Measurements from ENCODE around the gene ADGRF3.
"Not testable (repeated sequence)": the region's sequence is repeated elsewhere in the genome, so short reads cannot be mapped to it uniquely, and the experiment has no call there.

ADGRF3 gene

DNA sequence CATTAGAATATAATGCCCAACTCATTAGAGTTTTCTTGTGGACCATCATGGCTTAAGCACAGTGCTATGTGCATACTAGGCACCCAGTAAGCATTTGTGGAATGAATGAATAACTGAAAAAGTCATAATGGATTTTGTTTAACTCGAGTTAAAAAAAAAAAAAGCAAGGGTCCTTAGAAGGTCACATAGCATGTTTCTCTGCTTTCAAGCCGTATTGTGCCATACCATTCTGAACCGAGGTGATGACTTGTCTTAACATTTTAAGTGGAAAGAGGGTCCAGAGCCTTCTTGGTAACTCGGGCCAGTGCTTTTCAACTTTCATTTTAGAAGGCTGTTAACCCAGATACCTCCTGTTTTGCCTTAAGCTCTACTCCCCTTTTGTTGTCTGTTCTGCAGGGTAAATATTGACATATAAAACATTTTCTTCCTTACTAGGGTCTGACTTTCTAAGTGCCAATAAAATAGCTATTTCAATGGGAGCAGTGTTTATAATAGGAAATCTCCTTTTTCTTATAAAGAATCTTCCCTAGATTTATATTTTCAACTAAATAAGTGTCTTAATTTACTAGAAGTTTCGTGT is 787 bp upstream of the ADGRF3 start:
- no peak for DNase-seq

GRCh38 chr2:26345545-26346453 is 790 bp downstream of the ADGRF3 start, which contains the start of gene SELENOI:
Gene SELENOI (plus strand): TSS chr2:26346143. CDS start chr2:26346233, 90 bp downstream.
- DNase-seq: peak; percentile 99

DNA sequence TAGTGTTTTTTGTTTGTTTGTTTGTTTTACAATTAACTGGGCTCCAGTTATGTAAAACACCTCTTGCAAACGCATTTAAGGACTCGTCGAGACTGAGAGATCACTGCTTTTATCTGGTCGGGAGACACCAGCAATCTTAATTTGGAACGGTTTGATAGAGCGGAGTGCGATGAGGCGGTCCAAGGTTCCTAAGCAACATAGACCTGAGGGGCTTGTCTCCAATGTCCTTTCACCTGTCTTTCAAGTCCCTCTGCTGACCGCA is 1.4 kb downstream of the ADGRF3 start:
- no peak for DNase-seq

DNA sequence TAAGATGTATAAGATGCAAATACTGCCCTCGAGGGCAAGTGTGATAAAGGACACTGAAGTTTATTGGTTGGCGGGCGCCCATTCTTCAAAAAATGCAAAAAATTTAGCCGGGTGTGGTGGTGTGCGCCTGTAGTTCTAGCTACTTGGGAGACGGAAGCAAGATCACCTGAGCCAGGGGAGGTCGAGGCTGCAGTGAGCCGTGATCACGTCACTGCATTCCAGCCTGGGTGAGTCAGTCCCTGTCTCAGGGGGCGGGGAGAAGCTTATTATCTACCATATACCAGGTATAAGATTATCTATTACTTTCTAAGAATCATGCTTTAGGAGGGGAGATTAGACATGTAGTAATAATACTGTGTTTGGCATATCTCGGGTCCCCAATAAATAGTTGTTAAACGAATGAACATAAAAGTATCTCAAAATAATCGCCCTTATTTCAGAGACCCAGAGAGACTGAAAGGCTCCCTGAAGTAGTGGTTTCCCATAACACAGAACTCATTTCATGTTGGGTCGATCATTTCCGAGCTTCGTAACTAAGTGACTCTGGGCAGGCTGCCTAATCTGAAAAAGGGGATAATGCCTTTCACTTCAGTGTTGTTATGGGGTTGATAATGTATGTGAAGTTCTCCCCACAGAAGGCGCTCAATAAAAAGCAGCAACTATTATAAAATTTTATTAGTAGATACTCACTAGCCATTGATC is 1.9 kb downstream of the ADGRF3 start:
- DNase-seq: peak; percentile 26 to 38

DNA sequence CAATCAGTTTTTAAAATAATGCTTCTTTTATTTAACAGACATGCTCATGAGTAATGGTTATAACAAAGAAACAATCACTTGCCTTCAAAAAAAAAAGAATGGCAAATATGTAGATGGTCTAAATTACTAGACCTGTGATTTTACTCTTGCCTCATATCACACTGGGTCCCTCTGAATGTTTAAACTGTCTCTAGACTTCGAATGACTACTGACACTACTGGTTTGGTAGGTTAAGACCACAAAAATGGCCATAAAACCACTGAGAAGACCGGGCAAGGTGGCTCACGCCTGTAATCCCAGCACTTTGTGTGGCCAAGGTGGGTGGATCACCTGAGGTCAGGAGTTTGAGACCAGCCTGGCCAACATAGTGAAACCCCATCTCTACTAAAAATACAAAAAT is 5.8 kb downstream of the ADGRF3 start:
- DNase-seq: no peak

- DNase-seq: no peak
Measured at GRCh38 chr2:26337298-26337697, 9.3 kb downstream of the ADGRF3 start.

- no peak for DNase-seq
Measured at GRCh38 chr2:26336719-26337118, 9.9 kb downstream of the ADGRF3 start.

DNA sequence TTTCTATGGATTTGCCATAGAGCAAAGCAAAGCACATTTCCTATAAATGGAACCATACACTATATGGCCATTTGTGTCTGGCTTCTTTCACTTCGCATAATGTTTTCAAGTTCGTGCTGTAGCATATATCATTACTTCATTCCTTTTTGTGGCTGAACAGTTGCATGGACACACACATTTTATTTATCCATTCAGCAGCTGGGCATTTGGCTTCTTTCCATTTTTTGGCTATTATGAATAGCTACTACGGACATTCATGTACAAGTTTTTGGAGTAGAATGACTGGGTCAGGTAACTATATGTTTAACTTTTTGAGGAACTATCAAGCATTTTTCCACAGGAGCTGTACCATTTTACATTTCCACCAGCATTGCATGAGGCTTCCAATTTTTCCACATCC is 11.4 kb downstream of the ADGRF3 start:
- DNase-seq: no peak

DNA sequence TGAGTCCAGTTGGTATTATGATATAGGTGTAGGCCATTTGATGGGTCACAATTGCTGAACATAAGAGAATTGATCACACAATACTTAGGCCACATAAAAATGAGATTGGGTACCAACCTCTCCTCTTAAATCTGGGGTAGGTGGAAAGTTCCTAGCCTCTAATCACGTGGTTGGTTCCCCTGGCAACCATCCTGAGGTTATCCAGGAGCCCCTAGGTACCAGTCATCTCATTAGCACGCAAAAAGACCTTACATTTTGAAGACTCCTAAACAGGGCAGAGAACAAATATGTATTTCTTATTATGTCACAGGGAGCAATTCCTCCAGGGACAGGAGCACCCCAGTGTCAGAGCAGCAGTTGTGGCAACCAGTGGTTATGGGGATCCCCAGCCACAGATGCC is 13.3 kb downstream of the ADGRF3 start:
- no peak for DNase-seq

DNA sequence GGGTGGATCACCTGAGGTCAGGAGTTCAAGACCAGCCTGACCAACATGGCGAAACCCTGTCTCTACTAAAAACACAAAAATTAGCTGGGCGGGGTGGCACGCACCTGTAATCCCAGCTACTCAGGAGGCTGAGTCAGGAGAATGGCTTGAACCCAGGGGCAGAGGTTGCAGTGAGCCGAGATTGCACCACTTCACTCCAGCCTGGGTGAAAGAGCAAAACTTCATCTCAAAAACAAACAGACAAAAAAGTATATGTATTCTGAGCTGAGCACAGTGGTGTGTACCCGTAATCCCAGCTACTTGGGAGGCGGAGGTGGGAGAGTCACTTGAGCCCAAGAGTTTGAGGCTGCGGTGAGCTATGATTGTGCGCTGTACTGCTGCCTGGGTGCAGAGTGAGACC is 15.3 kb downstream of the ADGRF3 start:
- DNase-seq: not testable (repeated sequence)

- no peak for DNase-seq
Measured at GRCh38 chr2:26330604-26331003, 16.0 kb downstream of the ADGRF3 start.

DNA sequence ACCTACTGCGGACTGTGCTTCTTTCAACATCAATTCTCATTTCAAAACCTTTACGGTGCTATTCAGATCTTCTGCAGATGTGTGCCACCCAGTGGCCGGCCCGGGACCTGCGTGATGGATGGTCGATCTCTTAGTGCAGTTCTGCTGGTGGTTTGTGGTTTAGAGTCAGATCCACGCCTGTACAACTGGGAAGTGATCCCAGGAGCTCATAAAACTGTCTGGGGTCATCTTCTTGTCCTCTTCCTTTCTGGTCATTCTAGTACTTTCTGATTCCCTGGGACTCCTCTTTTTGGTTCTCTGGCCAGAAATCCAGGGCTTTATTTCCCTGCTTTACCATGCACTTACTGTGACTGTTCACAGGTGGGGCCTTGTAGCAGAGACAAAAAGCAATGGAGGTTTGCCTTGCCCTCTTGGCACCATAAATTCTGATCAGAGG is 16.5 kb downstream of the ADGRF3 start:
- DNase-seq: peak; percentile 88 to 91

GRCh38 chr2:26329083-26329482 is 17.5 kb downstream of the ADGRF3 start:
- DNase-seq: not testable (repeated sequence)

- DNase-seq: no peak
Measured at GRCh38 chr2:26327291-26328272, 19.0 kb downstream of the ADGRF3 start.

DNA sequence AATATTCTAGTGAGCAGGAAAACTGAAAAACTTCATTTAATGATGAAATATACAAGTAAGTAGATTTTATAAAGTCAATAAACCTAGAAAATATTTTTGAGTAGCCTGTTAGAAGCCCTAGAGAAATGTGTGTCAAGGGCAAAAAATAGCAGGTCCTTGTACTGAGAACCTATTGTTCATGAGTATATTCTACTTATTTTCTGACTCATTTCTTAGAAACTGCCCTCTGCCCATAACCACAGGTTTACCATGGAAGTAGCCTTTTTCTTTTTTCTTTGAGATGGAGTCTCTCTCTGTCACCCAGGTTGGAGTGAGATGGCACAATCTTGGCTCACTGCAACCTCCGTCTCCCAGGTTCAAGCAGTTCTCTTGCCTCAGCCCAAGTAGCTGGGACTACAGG is 20.1 kb downstream of the ADGRF3 start:
- DNase-seq: no peak

DNA sequence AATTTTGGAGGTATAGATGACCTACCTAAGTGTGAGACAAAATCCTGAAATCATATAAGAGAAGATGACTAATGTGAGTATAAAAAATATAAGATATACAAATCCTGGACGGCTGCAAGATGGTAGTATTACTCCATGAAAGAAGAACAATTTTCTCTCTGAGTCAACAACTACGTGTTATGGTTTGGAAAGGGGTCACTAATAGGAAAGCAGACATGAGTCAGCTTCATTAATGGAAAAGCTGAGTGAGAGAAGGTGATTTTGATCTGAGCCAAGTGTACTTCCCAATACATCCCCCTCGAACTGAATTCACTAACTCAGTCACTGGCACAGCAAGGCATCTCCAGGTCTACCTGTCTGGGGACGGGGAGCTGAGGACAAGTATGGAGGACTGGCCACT is 20.7 kb downstream of the ADGRF3 start:
- DNase-seq: no peak

DNA sequence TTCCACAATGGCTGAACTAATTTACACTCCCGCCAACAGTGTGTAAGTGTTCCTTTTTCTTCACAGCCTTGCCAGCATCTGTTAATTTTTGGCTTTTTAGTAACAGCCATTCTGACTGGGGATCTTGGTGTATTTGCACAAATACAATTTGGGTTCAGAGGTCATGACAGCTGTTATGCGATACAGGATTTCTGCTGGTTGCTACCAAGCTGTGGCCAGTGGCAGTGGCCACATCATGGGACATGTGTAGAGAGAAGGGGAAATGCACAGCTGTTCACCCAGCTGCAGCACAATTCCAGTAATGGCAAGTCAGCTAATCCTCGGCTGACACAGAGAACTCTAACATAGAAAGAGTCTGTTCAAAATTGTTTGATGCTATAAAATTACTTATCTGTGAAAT is 21.7 kb downstream of the ADGRF3 start:
- DNase-seq: no peak

- not testable (repeated sequence) for DNase-seq
Measured at GRCh38 chr2:26324479-26324878, 22.1 kb downstream of the ADGRF3 start.

- DNase-seq: no peak
Measured at GRCh38 chr2:26318950-26319349, 27.6 kb downstream of the ADGRF3 start.

GRCh38 chr2:26317377-26318105 is 29.0 kb downstream of the ADGRF3 start:
- DNase-seq: no peak

- no peak for DNase-seq
Measured at GRCh38 chr2:26316845-26317244, 29.7 kb downstream of the ADGRF3 start.

GRCh38 chr2:26316041-26316440 is 30.5 kb downstream of the ADGRF3 start:
- no peak for DNase-seq

Measured in activated CD4-positive, alpha-beta T cell treated with anti-CD3 and anti-CD28 coated beads, Interleukin-2, amount 50 U/mL, for 48 hours (primary cell).